ENCODE measurements around the gene SLC26A2.

SLC26A2 gene

GRCh38 chr5:149954798-149955197 is 5.8 kb upstream of the SLC26A2 start:
- Histone ChIP-seq H3K36me3 (ENCODE audit: control insufficient read depth, insufficient read depth, low read length) (no peaks in the 10 kb centered on the region), H3K9ac (ENCODE audit: low read length) (no peak overlapping the region), H3K27me3 (ENCODE audit: control insufficient read depth, insufficient read depth, low read length) (no peaks in the 10 kb centered on the region), H3K4me1 (ENCODE audit: control insufficient read depth, insufficient read depth, low read length) (peaks cover 4% of the 10 kb centered on the region), H3K4me3 (ENCODE audit: low read length) (no peak overlapping the region), H3K9me3 (ENCODE audit: control insufficient read depth, low read length) (no peaks in the 10 kb centered on the region)

- no peaks in the 10 kb centered on the region for H3K27me3 ChIP-seq (ENCODE audit: control insufficient read depth, insufficient read depth, low read length)
- no peaks in the 10 kb centered on the region for H3K9me3 ChIP-seq (ENCODE audit: control insufficient read depth, low read length)
- H3K9ac ChIP-seq (ENCODE audit: low read length) = no peak overlapping the region
- H3K36me3 ChIP-seq (ENCODE audit: control insufficient read depth, insufficient read depth, low read length) = no peaks in the 10 kb centered on the region
- peaks cover 14% of the 10 kb centered on the region for H3K4me1 ChIP-seq (ENCODE audit: control insufficient read depth, insufficient read depth, low read length)
- H3K4me3 ChIP-seq (ENCODE audit: low read length) = no peak overlapping the region
Measured at GRCh38 chr5:149956685-149957084, 3.9 kb upstream of the SLC26A2 start.

- no peaks in the 10 kb centered on the region for H3K9me3 ChIP-seq (ENCODE audit: control insufficient read depth, low read length)
- H3K9ac ChIP-seq (ENCODE audit: low read length) = no peak overlapping the region
- no peaks in the 10 kb centered on the region for H3K36me3 ChIP-seq (ENCODE audit: control insufficient read depth, insufficient read depth, low read length)
- H3K4me3 ChIP-seq (ENCODE audit: low read length) = no peak overlapping the region
- H3K4me1 ChIP-seq (ENCODE audit: control insufficient read depth, insufficient read depth, low read length) = peaks cover 14% of the 10 kb centered on the region
- H3K27me3 ChIP-seq (ENCODE audit: control insufficient read depth, insufficient read depth, low read length) = no peaks in the 10 kb centered on the region
Measured at GRCh38 chr5:149957855-149958254, 2.7 kb upstream of the SLC26A2 start.

- no peaks in the 10 kb centered on the region for H3K36me3 ChIP-seq (ENCODE audit: control insufficient read depth, insufficient read depth, low read length)
- H3K9ac ChIP-seq (ENCODE audit: low read length) = peak overlapping the region; percentile 83
- no peaks in the 10 kb centered on the region for H3K9me3 ChIP-seq (ENCODE audit: control insufficient read depth, low read length)
- H3K4me1 ChIP-seq (ENCODE audit: control insufficient read depth, insufficient read depth, low read length) = peaks cover 14% of the 10 kb centered on the region
- peak overlapping the region; percentile 69 for H3K4me3 ChIP-seq (ENCODE audit: low read length)
- H3K27me3 ChIP-seq (ENCODE audit: control insufficient read depth, insufficient read depth, low read length) = no peaks in the 10 kb centered on the region
Measured at GRCh38 chr5:149959406-149960236, 937 bp upstream of the SLC26A2 start.

- no peaks in the 10 kb centered on the region for H3K36me3 ChIP-seq (ENCODE audit: control insufficient read depth, insufficient read depth, low read length)
- no peaks in the 10 kb centered on the region for H3K27me3 ChIP-seq (ENCODE audit: control insufficient read depth, insufficient read depth, low read length)
- peaks cover 14% of the 10 kb centered on the region for H3K4me1 ChIP-seq (ENCODE audit: control insufficient read depth, insufficient read depth, low read length)
- H3K9ac ChIP-seq (ENCODE audit: low read length) = peak overlapping the region; percentile 83
- H3K4me3 ChIP-seq (ENCODE audit: low read length) = peak overlapping the region; percentile 69
- no peaks in the 10 kb centered on the region for H3K9me3 ChIP-seq (ENCODE audit: control insufficient read depth, low read length)
Measured at GRCh38 chr5:149961186-149961685, 678 bp downstream of the SLC26A2 start.

GRCh38 chr5:149961957-149962409 is 1.4 kb downstream of the SLC26A2 start:
- no peaks in the 10 kb centered on the region for H3K9me3 ChIP-seq (ENCODE audit: control insufficient read depth, low read length)
- no peaks in the 10 kb centered on the region for H3K36me3 ChIP-seq (ENCODE audit: control insufficient read depth, insufficient read depth, low read length)
- H3K4me3 ChIP-seq (ENCODE audit: low read length) = no peak overlapping the region
- peaks cover 14% of the 10 kb centered on the region for H3K4me1 ChIP-seq (ENCODE audit: control insufficient read depth, insufficient read depth, low read length)
- no peak overlapping the region for H3K9ac ChIP-seq (ENCODE audit: low read length)
- no peaks in the 10 kb centered on the region for H3K27me3 ChIP-seq (ENCODE audit: control insufficient read depth, insufficient read depth, low read length)

GRCh38 chr5:149962601-149963300 is 2.2 kb downstream of the SLC26A2 start:
- no peaks in the 10 kb centered on the region for H3K36me3 ChIP-seq (ENCODE audit: control insufficient read depth, insufficient read depth, low read length)
- H3K4me1 ChIP-seq (ENCODE audit: control insufficient read depth, insufficient read depth, low read length) = peaks cover 14% of the 10 kb centered on the region
- no peaks in the 10 kb centered on the region for H3K9me3 ChIP-seq (ENCODE audit: control insufficient read depth, low read length)
- H3K27me3 ChIP-seq (ENCODE audit: control insufficient read depth, insufficient read depth, low read length) = no peaks in the 10 kb centered on the region
- no peak overlapping the region for H3K9ac ChIP-seq (ENCODE audit: low read length)
- H3K4me3 ChIP-seq (ENCODE audit: low read length) = no peak overlapping the region

- Histone ChIP-seq H3K9ac (ENCODE audit: low read length) (no peak overlapping the region), H3K36me3 (ENCODE audit: control insufficient read depth, insufficient read depth, low read length) (no peaks in the 10 kb centered on the region), H3K9me3 (ENCODE audit: control insufficient read depth, low read length) (no peaks in the 10 kb centered on the region), H3K27me3 (ENCODE audit: control insufficient read depth, insufficient read depth, low read length) (no peaks in the 10 kb centered on the region), H3K4me1 (ENCODE audit: control insufficient read depth, insufficient read depth, low read length) (peaks cover 14% of the 10 kb centered on the region), H3K4me3 (ENCODE audit: low read length) (no peak overlapping the region)
Measured at GRCh38 chr5:149963729-149964128, 3.2 kb downstream of the SLC26A2 start.

GRCh38 chr5:149966946-149967345 is 6.4 kb downstream of the SLC26A2 start:
- Histone ChIP-seq H3K4me3 (ENCODE audit: low read length) (no peak overlapping the region), H3K36me3 (ENCODE audit: control insufficient read depth, insufficient read depth, low read length) (no peaks in the 10 kb centered on the region), H3K9ac (ENCODE audit: low read length) (no peak overlapping the region), H3K27me3 (ENCODE audit: control insufficient read depth, insufficient read depth, low read length) (no peaks in the 10 kb centered on the region), H3K4me1 (ENCODE audit: control insufficient read depth, insufficient read depth, low read length) (no peaks in the 10 kb centered on the region), H3K9me3 (ENCODE audit: control insufficient read depth, low read length) (no peaks in the 10 kb centered on the region)

GRCh38 chr5:149969181-149969930 is 8.8 kb downstream of the SLC26A2 start:
- no peak overlapping the region for H3K4me3 ChIP-seq (ENCODE audit: low read length)
- no peaks in the 10 kb centered on the region for H3K9me3 ChIP-seq (ENCODE audit: control insufficient read depth, low read length)
- H3K27me3 ChIP-seq (ENCODE audit: control insufficient read depth, insufficient read depth, low read length) = no peaks in the 10 kb centered on the region
- H3K9ac ChIP-seq (ENCODE audit: low read length) = no peak overlapping the region
- no peaks in the 10 kb centered on the region for H3K36me3 ChIP-seq (ENCODE audit: control insufficient read depth, insufficient read depth, low read length)
- H3K4me1 ChIP-seq (ENCODE audit: control insufficient read depth, insufficient read depth, low read length) = no peaks in the 10 kb centered on the region

- Histone ChIP-seq H3K4me3 (ENCODE audit: low read length) (no peak overlapping the region), H3K36me3 (ENCODE audit: control insufficient read depth, insufficient read depth, low read length) (no peaks in the 10 kb centered on the region), H3K27me3 (ENCODE audit: control insufficient read depth, insufficient read depth, low read length) (no peaks in the 10 kb centered on the region)
Measured at GRCh38 chr5:149975409-149975808, 14.9 kb downstream of the SLC26A2 start.

GRCh38 chr5:149979896-149980295 is 19.3 kb downstream of the SLC26A2 start:
- H3K27me3 ChIP-seq (ENCODE audit: control insufficient read depth, insufficient read depth, low read length) = no peaks in the 10 kb centered on the region
- no peak overlapping the region for H3K9ac ChIP-seq (ENCODE audit: low read length)
- H3K36me3 ChIP-seq (ENCODE audit: control insufficient read depth, insufficient read depth, low read length) = no peaks in the 10 kb centered on the region
- no peaks in the 10 kb centered on the region for H3K4me1 ChIP-seq (ENCODE audit: control insufficient read depth, insufficient read depth, low read length)
- no peaks in the 10 kb centered on the region for H3K9me3 ChIP-seq (ENCODE audit: control insufficient read depth, low read length)
- H3K4me3 ChIP-seq (ENCODE audit: low read length) = no peak overlapping the region

More at GRCh38 chr5:149975409-149975808, 14.9 kb downstream of the SLC26A2 start:
- H3K9ac ChIP-seq (ENCODE audit: low read length) = no peak overlapping the region
- H3K9me3 ChIP-seq (ENCODE audit: control insufficient read depth, low read length) = no peaks in the 10 kb centered on the region
- H3K4me1 ChIP-seq (ENCODE audit: control insufficient read depth, insufficient read depth, low read length) = no peaks in the 10 kb centered on the region

All from mucosa of stomach (tissue), 1 donor.